PC-3 (cell line): ENCODE data around the gene PPIE. TPM values are rescaled to one million over a fixed set of nuclear protein-coding genes. Genes with fewer than 3 reads are reported as not detected.

Experiments
- ATAC-seq: fragments of 200-7000 bp; cut with Tn5 transposase; 2 replicates; pipeline ENCODE4 v1.9.1; 2020; ENCODE audit warnings: mild to moderate bottlenecking, moderate library complexity
- BruUV-seq: library from RNA; stranded (reverse); fragments of 400-500 nt; replicated peaks from 2 replicates; lab custom pipeline; 2021; lab: Mats Ljungman, UMichigan
- CTCF ChIA-PET: fragments of 300-600 bp; sonication (Branson Sonifier 250); formaldehyde crosslinking; loops from one replicate; lab custom pipeline; 2022; ENCODE audit warnings: antibody characterized with exemption; lab: Charles Lee
- POLR2A ChIA-PET: fragments of 300-600 bp; sonication (Branson Sonifier 250); formaldehyde crosslinking; loops from one replicate; lab custom pipeline; 2022; ENCODE audit warnings: antibody characterized with exemption; ENCODE audit not compliant: unreplicated experiment; lab: Charles Lee
- DNase-seq: peaks from one replicate; pipeline ENCODE4 v3.0.0-alpha.2; 2015
- H2AFZ ChIP-seq: fragments of 300-600 bp; sonication (generic); 2 replicates; pipeline ENCODE4 v1.6.0; 2016; ENCODE audit warnings: antibody characterized with exemption, low read length
- H3F3A ChIP-seq: fragments of 300-600 bp; sonication (generic); one replicate; pipeline ENCODE4 v1.6.0; 2017; ENCODE audit warnings: antibody characterized with exemption, low read length, control low read depth, mild to moderate bottlenecking; ENCODE audit not compliant: unreplicated experiment
- H3K27ac ChIP-seq: fragments of 300-600 bp; sonication (generic); 2 replicates; pipeline ENCODE4 v1.5.1; 2016; ENCODE audit warnings: mild to moderate bottlenecking, low read length
- H3K27me3 ChIP-seq: fragments of 300-600 bp; sonication (generic); 2 replicates; pipeline ENCODE4 v1.6.1; 2016; ENCODE audit warnings: low read length, mixed read lengths
- H3K36me3 ChIP-seq: fragments of 300-600 bp; sonication (generic); 2 replicates; pipeline ENCODE4 v1.6.1; 2016; ENCODE audit warnings: low read depth, mixed run types, low read length, mixed read lengths
- H3K4me1 ChIP-seq: fragments of 300-600 bp; sonication (generic); 2 replicates; pipeline ENCODE4 v1.5.1; 2016; ENCODE audit warnings: low read length; ENCODE audit not compliant: insufficient read depth
- H3K4me2 ChIP-seq: fragments of 300-600 bp; sonication (generic); 2 replicates; pipeline ENCODE4 v1.6.0; 2016; ENCODE audit warnings: low read length
- H3K4me3 ChIP-seq: fragments of 300-600 bp; sonication (generic); 2 replicates; pipeline ENCODE4 v1.5.1; 2016; ENCODE audit warnings: mild to moderate bottlenecking, low read length, mixed read lengths
- H3K79me2 ChIP-seq: fragments of 300-600 bp; sonication (generic); 2 replicates; pipeline ENCODE4 v1.6.1; 2017; ENCODE audit warnings: low read length, mixed read lengths
- H3K9ac ChIP-seq: fragments of 300-600 bp; sonication (generic); 2 replicates; pipeline ENCODE4 v1.6.0; 2016; ENCODE audit warnings: mild to moderate bottlenecking, low read length
- H3K9me2 ChIP-seq: fragments of 300-600 bp; sonication (generic); replicated peaks from 2 replicates; pipeline ENCODE4 v1.6.1; 2016; ENCODE audit warnings: mixed run types, low read length, mixed read lengths
- H3K9me3 ChIP-seq: fragments of 300-600 bp; sonication (generic); 2 replicates; pipeline ENCODE4 v1.6.1; 2016; ENCODE audit warnings: low read length, mixed read lengths
- H4K20me1 ChIP-seq: fragments of 300-600 bp; sonication (generic); 2 replicates; pipeline ENCODE4 v1.6.1; 2016; ENCODE audit warnings: low read length, mixed read lengths
- EZH2 ChIP-seq: fragments of 300-600 bp; sonication (generic); IDR thresholded peaks from one replicate; pipeline ENCODE4 v1.6.1; 2017; ENCODE audit warnings: antibody characterized with exemption, mild to moderate bottlenecking, low read length; ENCODE audit not compliant: unreplicated experiment
- EZH2phosphoT487 ChIP-seq: fragments of 300-600 bp; sonication (generic); IDR thresholded peaks from 2 replicates; pipeline ENCODE4 v1.6.1; 2018; ENCODE audit warnings: mild to moderate bottlenecking, antibody characterized with exemption, low read length, borderline replicate concordance
- intact Hi-C: fragments of 100-400 bp; cut with micrococcal nuclease; formaldehyde crosslinking; loops from 2 replicates; pipeline ENCODE4 v1.9.0; 2023
- total RNA-seq: library from RNA; depleted of rRNA; stranded (reverse); fragments of >200 nt; gene quantifications from 2 replicates; pipeline ENCODE4 v1.2.3, GENCODE V29; 2014
- TF ChIP-seq, protein P1 (sequence below): fragments of 300-600 bp; sonication (generic); conservative IDR thresholded peaks from 2 replicates; pipeline ENCODE4 v1.5.1; 2017; ENCODE audit warnings: antibody characterized with exemption, low read depth, mild to moderate bottlenecking, low read length

PPIE gene
- total RNA-seq, 1 experiment from 2014 or later, result 53.6 TPM

DNA sequence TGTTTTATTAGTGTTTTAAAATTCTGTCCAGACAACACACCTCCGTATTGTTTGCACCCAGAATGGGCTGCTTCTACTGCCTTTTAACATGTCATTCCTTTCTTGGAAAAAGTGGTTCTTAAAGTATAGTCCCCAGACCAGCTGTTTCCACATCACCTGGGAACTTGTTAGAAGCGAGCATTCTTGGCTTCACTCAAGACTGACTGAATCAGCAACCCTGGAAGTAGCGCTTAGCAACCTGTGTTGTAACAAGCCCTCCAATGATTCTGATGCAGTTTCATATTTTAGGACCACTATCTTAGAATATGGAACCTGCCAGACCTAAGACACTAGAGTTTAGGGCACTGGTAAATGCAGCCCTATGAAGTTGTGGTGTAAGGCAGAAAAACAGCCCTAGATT is 6.0 kb upstream of the PPIE start:
- Histone ChIP-seq H3K4me2 (no peak overlapping the region), H3K4me3 (no peak overlapping the region), H3K27me3 (0 out of 2 replicates have a peak, but pooled peaks cover 11% of the 10 kb centered on the region), H3K9me3 (no peaks in the 10 kb centered on the region), H4K20me1 (no peaks in the 10 kb centered on the region), H3K9ac (no peak overlapping the region), H2AFZ (no peak overlapping the region), H3F3A (no peaks in the 10 kb centered on the region), H3K36me3 (no peaks in the 10 kb centered on the region), H3K79me2 (no peaks in the 10 kb centered on the region), H3K4me1 (peaks cover 3% of the 10 kb centered on the region; the same call in 1 of the 2 replicates), H3K27ac (no peak overlapping the region), H3K9me2 (no peaks in the 10 kb centered on the region)
- no TSS peak for BruUV-seq
- ATAC-seq (no peak), DNase-seq (no peak)
- ChIA-PET CTCF (no interaction called here), POLR2A (no interaction called here)
- TF ChIP-seq, protein P1, sequence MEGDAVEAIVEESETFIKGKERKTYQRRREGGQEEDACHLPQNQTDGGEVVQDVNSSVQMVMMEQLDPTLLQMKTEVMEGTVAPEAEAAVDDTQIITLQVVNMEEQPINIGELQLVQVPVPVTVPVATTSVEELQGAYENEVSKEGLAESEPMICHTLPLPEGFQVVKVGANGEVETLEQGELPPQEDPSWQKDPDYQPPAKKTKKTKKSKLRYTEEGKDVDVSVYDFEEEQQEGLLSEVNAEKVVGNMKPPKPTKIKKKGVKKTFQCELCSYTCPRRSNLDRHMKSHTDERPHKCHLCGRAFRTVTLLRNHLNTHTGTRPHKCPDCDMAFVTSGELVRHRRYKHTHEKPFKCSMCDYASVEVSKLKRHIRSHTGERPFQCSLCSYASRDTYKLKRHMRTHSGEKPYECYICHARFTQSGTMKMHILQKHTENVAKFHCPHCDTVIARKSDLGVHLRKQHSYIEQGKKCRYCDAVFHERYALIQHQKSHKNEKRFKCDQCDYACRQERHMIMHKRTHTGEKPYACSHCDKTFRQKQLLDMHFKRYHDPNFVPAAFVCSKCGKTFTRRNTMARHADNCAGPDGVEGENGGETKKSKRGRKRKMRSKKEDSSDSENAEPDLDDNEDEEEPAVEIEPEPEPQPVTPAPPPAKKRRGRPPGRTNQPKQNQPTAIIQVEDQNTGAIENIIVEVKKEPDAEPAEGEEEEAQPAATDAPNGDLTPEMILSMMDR, result no peak
- TF ChIP-seq EZH2phosphoT487, result no peak
- TF ChIP-seq EZH2, result no peak
- intact Hi-C loops, result loop anchor here (10.0 kb wide), 1 partner anchor 62 kb away; no protein-coding TSS in a partner anchor

DNA sequence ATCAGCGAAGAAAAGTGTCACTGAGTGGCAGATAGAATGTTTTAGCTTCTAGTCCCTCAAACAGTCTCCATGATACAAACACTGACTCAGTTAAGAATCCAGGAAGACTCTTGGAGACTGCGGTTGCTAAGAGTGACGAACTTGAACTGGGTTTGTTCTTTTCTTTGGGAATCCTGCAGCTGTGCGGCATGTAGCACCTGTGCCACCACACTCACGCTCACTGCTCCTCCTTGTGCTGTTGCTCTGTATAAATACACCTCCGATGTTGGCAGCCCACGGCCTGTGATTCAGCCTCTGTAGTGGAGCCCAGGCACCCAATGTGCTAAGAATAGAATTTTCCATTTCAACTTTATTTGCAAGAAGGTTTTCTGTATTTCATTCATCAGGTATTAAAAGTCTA is 5.5 kb upstream of the PPIE start:
- no peak overlapping the region for H2AFZ ChIP-seq
- H3K9ac ChIP-seq, result no peak overlapping the region
- no peak overlapping the region for H3K4me3 ChIP-seq
- H3K36me3 ChIP-seq, result no peaks in the 10 kb centered on the region
- no peaks in the 10 kb centered on the region for H3K9me2 ChIP-seq
- TF ChIP-seq, protein P1, result no peak
- no peak for TF ChIP-seq EZH2
- TF ChIP-seq EZH2phosphoT487, result no peak
- CTCF ChIA-PET, result no interaction called here
- 0 out of 2 replicates have a peak, but pooled peaks cover 8% of the 10 kb centered on the region for H3K27me3 ChIP-seq
- intact Hi-C loops, result loop anchor here (10.0 kb wide), 1 partner anchor 62 kb away; no protein-coding TSS in a partner anchor
- no peaks in the 10 kb centered on the region for H3F3A ChIP-seq
- H4K20me1 ChIP-seq, result no peaks in the 10 kb centered on the region
- no peak overlapping the region for H3K4me2 ChIP-seq
- no peak overlapping the region for H3K27ac ChIP-seq
- H3K9me3 ChIP-seq, result no peaks in the 10 kb centered on the region
- DNase-seq (no peak), ATAC-seq (no peak)
- H3K4me1 ChIP-seq, result peaks cover 3% of the 10 kb centered on the region; the same call in 1 of the 2 replicates
- POLR2A ChIA-PET, result no interaction called here
- no peaks in the 10 kb centered on the region for H3K79me2 ChIP-seq
- no TSS peak for BruUV-seq

DNA sequence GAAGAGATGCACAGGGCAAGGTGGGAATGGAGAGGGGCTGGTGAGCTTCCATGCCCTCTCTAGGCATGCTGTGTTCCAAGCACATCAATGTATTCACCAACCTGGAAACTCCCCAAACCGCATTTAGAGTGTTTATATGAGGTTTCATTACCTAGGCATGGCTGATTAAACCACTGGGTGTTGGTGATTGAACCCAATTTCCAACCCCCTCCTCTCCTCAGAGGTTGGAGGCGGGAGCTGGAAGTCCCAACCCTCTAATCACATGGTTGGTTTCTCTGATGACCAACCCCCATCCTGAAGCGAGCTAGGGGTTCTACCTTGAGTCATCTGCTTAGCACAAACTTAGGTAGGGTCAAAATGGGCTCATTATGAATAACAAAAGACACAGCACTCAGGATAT is 3.0 kb upstream of the PPIE start:
- Histone ChIP-seq H3K4me1 (peaks cover 11% of the 10 kb centered on the region), H3F3A (no peaks in the 10 kb centered on the region), H3K36me3 (no peaks in the 10 kb centered on the region), H3K27ac (no peak overlapping the region), H3K79me2 (peaks cover 20% of the 10 kb centered on the region), H3K4me2 (no peak overlapping the region), H3K27me3 (0 out of 2 replicates have a peak, but pooled peaks cover 3% of the 10 kb centered on the region), H2AFZ (no peak overlapping the region), H4K20me1 (no peaks in the 10 kb centered on the region), H3K9ac (no peak overlapping the region), H3K9me3 (no peaks in the 10 kb centered on the region), H3K4me3 (no peak overlapping the region), H3K9me2 (no peaks in the 10 kb centered on the region)
- DNase-seq (no peak), ATAC-seq (no peak)
- TF ChIP-seq, protein P1, result no peak
- no peak for TF ChIP-seq EZH2phosphoT487
- no peak for TF ChIP-seq EZH2
- POLR2A ChIA-PET, result no interaction called here
- intact Hi-C loops, result loop anchor here (10.0 kb wide), 1 partner anchor 59 kb away; no protein-coding TSS in a partner anchor
- CTCF ChIA-PET, result no interaction called here
- no TSS peak for BruUV-seq
